Common myeloid progenitor, CD34-positive (primary cell): Measurements from ENCODE around the gene KLHL7. TPM values are rescaled to one million over a fixed set of nuclear protein-coding genes. Genes with fewer than 3 reads are reported as not detected.
A peak's percentile ranks its signal among the peaks of the same experiment; 100 is the strongest.

Source experiments
- CTCF ChIA-PET: fragments of 350-600 bp; sonication (Branson Sonifier 250); formaldehyde crosslinking; loops from one replicate; lab custom pipeline; 2021; ENCODE audit warnings: antibody characterized with exemption; lab: Charles Lee
- POLR2A ChIA-PET: fragments of 350-600 bp; sonication (Branson Sonifier 250); formaldehyde crosslinking; loops from one replicate; lab custom pipeline; 2021; ENCODE audit warnings: antibody characterized with exemption; lab: Charles Lee
- DNase-seq, 3 donors: peaks; one replicate each; pipeline versions ENCODE4 v3.0.0 to v3.0.0-alpha.2; 2013
- H3K27ac ChIP-seq, 2 experiments: 1 replicate in 1 of 2; 2 replicates in 1 of 2; pipeline ENCODE4 v1.7.0; 2013; ENCODE audit warnings: inconsistent platforms in 2 of 2, low read length in 2 of 2, mild to moderate bottlenecking in 2 of 2, low read depth in 1 of 2, moderate library complexity in 1 of 2; ENCODE audit not compliant: severe bottlenecking in 2 of 2, insufficient read depth in 1 of 2, poor library complexity in 1 of 2
- H3K27me3 ChIP-seq, 5 experiments: replicated peaks in 2 of 5; 1 replicate in 3 of 5; 2 replicates in 2 of 5; pipeline versions ENCODE4 v1.6.1 to v1.7.0; 2013; ENCODE audit warnings: low read length in 4 of 5, mild to moderate bottlenecking in 2 of 5, moderate library complexity in 2 of 5, inconsistent platforms in 1 of 5; ENCODE audit not compliant: insufficient read depth in 5 of 5, control insufficient read depth in 4 of 5
- H3K36me3 ChIP-seq, 4 experiments: 1 replicate in 2 of 4; 2 replicates in 2 of 4; pipeline versions ENCODE4 v1.6.1 to v1.7.0; 2013; ENCODE audit warnings: low read length in 3 of 4, control low read depth in 1 of 4, mild to moderate bottlenecking in 1 of 4; ENCODE audit not compliant: control insufficient read depth in 4 of 4, insufficient read depth in 4 of 4
- H3K4me1 ChIP-seq, 4 experiments: 1 replicate in 3 of 4; 2 replicates in 1 of 4; pipeline versions ENCODE4 v1.6.1 to v1.7.1; 2013; ENCODE audit warnings: low read length in 3 of 4, mild to moderate bottlenecking in 3 of 4, control low read depth in 1 of 4, inconsistent platforms in 1 of 4, moderate library complexity in 1 of 4; ENCODE audit not compliant: control insufficient read depth in 4 of 4, insufficient read depth in 4 of 4; ENCODE audit errors: control extremely low read depth in 1 of 4
- H3K4me3 ChIP-seq, 7 experiments: 1 replicate in 4 of 7; 2 replicates in 3 of 7; pipeline versions ENCODE4 v1.5.1 to v1.7.0; 2013; ENCODE audit warnings: mild to moderate bottlenecking in 7 of 7, low read length in 6 of 7, moderate library complexity in 6 of 7, inconsistent platforms in 2 of 7, low read depth in 2 of 7, control low read depth in 1 of 7; ENCODE audit not compliant: insufficient read depth in 4 of 7, control insufficient read depth in 1 of 7; ENCODE audit errors: extremely low read depth in 1 of 7
- H3K9me3 ChIP-seq, 5 experiments: 1 replicate in 4 of 5; 2 replicates in 1 of 5; pipeline versions ENCODE4 v1.6.1 to v1.7.1; 2013; ENCODE audit warnings: low read length in 4 of 5, mild to moderate bottlenecking in 2 of 5, inconsistent platforms in 1 of 5, low read depth in 1 of 5, moderate library complexity in 1 of 5; ENCODE audit not compliant: control insufficient read depth in 4 of 5, insufficient read depth in 2 of 5; ENCODE audit errors: control extremely low read depth in 1 of 5
- WGBS: methylation state at CpG from one replicate; pipeline ENCODE4 v1.1.5; 2013; ENCODE audit not compliant: insufficient coverage; 5-methylcytosine and 5-hydroxymethylcytosine counted together
- polyA plus RNA-seq: library from polyadenylated mRNA; unstranded; fragments of 120-200 nt; gene quantifications from one replicate; pipeline ENCODE4 v1.2.1, GENCODE V29; 2013

The KLHL7 gene
- polyA plus RNA-seq, result 24.7 TPM

DNA sequence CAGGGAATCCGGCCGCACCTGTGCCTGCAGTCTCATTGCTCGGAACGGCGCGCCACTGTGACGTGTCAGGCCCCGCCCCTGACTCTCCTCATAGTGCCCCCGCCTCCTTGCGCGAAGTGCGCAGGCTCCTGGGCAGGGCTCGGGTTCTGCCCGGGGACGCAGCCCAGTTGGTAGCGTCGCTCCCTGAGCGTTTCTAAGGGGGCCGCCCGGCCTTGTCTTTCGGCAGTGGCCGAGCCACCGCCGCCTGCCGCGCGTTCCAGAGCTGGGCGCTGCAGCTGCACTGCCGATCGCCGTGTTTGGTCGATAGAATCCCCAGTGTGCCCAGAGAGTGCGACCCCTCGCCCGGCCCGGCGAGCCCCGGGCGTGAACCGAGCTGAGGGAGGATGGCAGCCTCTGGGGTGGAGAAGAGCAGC, at the start of gene KLHL7:
Gene KLHL7, plus strand, starts transcription at position 142 of the 413 bp plus-strand sequence. Its CDS starts 242 bp downstream, at position 384.
- CTCF ChIA-PET, result interaction anchor here (0.7 to 2.2 kb wide), 4 partner anchors 8 to 78 kb away, joined by 3 to 6 read pairs (median 4); no protein-coding TSS in a partner anchor

DNA sequence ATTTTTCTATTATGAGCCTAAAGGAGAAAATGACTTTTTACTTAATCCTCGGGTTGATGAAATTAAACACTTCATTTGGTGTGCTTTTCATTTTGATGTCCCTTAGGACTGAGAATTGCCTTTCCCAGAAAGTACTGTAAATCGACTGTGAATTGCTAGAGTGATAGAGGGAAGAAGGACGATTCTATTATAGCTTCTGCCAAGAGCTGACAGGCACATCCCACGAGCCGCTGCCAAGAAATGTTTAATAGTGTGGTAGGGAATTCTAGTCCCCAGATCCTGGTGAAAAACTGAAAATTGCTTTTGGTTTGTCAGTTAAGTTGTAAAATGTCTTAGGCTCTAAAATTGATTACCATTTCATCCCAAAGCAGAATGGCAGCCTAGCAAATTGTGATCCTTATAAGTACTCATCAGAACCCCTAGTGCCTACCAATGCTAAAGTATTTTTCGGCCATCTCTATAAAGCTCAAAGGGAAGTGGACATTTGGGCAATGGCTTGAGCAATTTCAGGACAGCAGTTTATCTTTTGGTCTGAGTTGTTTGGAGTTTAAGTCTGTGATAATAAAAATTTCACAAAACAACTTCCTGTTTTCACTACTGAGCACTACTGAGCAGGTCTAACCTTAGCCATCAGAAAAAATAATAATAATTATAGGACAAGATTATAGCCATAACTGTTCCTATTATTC, 47.0 kb upstream of the KLHL7 start:
- Histone ChIP-seq H3K4me3 (no peak overlapping the region), H3K4me1 (no peaks in the 10 kb centered on the region), H3K36me3 (no peaks in the 10 kb centered on the region), H3K9me3 (no peaks in the 10 kb centered on the region), H3K27ac (no peak overlapping the region), H3K27me3 (no peaks in the 10 kb centered on the region)
- POLR2A ChIA-PET, result no interaction called here
- no peak for DNase-seq
- WGBS, result 93% methylated on average over 4 of the region's 6 CpGs
- CTCF ChIA-PET, result interaction anchor here (0.7 to 1.2 kb wide), 3 partner anchors 38 to 498 kb away, joined by 3 read pairs; no protein-coding TSS in a partner anchor

More for the DNA sequence above, at the start of gene KLHL7:
- Histone ChIP-seq H3K9me3 (peaks cover 0 to 8% (median 0%) of the 10 kb centered on the region in 5 experiments), H3K4me3 (peak within 1 kb of the TSS; percentile 82 to 99 (median 94)), H3K36me3 (no peaks in the 10 kb centered on the region), H3K27ac (peak within 1 kb of the TSS; percentile 85 to 92), H3K27me3 (no peaks in the 10 kb centered on the region), H3K4me1 (peaks cover 14 to 24% (median 17%) of the 10 kb centered on the region in 4 experiments)
- WGBS, result under 1% methylated on average over 40 of the region's 40 CpGs
- peak; percentile 94 to 97 (median 96) for DNase-seq
- POLR2A ChIA-PET, result interaction anchor here (0.7 kb wide), 2 partner anchors 58 to 517 kb away, joined by 3 read pairs; no protein-coding TSS in a partner anchor

DNA sequence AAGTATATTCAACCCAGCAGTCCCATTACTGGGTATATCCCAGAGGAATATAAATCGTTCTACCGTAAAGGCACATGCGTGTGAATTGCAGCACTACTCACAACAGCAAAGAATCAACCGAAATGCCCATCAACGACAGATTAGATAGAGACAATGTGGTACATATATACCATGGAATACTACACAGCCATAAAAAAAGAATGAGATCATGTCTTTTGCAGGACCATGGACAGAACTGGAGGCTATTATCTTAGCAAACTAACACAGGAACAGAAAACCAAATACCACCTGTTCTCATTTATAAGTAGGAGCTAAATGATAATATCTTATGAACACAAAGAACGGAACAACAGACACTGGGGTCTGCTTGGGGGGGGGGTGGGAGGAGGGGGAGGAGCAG, 44.3 kb upstream of the KLHL7 start:
- H3K4me1 ChIP-seq, result no peaks in the 10 kb centered on the region
- no peaks in the 10 kb centered on the region for H3K27me3 ChIP-seq
- CTCF ChIA-PET, result no interaction called here
- WGBS, result 100% methylated on average over 3 of the region's 6 CpGs
- H3K27ac ChIP-seq, result no peak overlapping the region
- no peak overlapping the region for H3K4me3 ChIP-seq
- H3K9me3 ChIP-seq, result no peaks in the 10 kb centered on the region
- POLR2A ChIA-PET, result no interaction called here
- no peaks in the 10 kb centered on the region for H3K36me3 ChIP-seq
- DNase-seq, result no peak

DNA sequence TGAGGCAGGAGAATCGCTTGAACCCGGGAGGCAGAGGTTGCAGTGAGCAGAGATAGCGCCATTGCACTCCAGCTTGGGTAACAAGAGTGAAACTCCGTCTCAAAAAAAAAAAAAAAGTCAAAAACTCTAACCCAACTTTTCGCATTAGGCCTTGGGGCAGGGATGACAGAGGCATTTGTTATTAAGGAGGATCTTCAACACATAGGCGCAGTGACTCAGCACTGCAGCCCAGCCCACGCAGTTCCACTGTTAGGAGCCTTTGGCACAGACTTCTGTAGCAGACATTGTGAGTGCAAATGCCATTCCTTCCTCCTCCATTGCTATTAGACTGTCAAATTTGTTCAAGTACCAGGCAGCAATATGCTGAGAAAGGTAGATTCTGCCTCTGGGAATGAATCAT, 43.1 kb upstream of the KLHL7 start:
- POLR2A ChIA-PET, result no interaction called here
- H3K36me3 ChIP-seq, result no peaks in the 10 kb centered on the region
- no peak overlapping the region for H3K4me3 ChIP-seq
- no peak overlapping the region for H3K27ac ChIP-seq
- H3K4me1 ChIP-seq, result no peaks in the 10 kb centered on the region
- no peak for DNase-seq
- 90% methylated on average over 5 of the region's 7 CpGs for WGBS
- H3K27me3 ChIP-seq, result no peaks in the 10 kb centered on the region
- no peaks in the 10 kb centered on the region for H3K9me3 ChIP-seq
- CTCF ChIA-PET, result no interaction called here

DNA sequence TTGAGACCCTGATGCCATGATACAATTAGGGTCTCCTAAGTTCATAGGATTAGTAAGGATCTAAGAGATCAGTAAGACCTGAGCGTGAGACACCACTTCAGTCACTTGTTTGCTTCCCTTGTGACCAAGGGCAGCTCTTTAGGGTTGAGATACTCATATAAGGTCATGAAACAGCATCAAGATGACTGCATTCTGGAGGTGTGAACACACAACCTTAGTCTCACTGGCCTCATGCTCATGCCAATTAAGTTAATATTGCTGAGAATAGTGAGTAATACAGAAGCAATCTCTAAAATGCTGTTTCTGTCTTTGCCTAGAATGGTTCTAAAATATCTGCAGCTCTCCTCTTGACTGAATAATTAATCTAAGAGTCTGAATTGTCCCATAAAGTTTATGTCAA, 39.6 kb upstream of the KLHL7 start:
- no peak overlapping the region for H3K4me3 ChIP-seq
- no peaks in the 10 kb centered on the region for H3K4me1 ChIP-seq
- ChIA-PET POLR2A (no interaction called here), CTCF (interaction anchor here (1.0 kb wide), 1 partner anchor 10 kb away, joined by 3 read pairs; no protein-coding TSS in a partner anchor)
- H3K27ac ChIP-seq, result no peak overlapping the region
- H3K27me3 ChIP-seq, result no peaks in the 10 kb centered on the region
- DNase-seq, result no peak
- H3K36me3 ChIP-seq, result no peaks in the 10 kb centered on the region
- 100% methylated on average over 1 of the region's 1 CpG for WGBS
- H3K9me3 ChIP-seq, result no peaks in the 10 kb centered on the region

GRCh38 chr7:23067271-23067670, 38.3 kb upstream of the KLHL7 start:
- ChIA-PET CTCF (no interaction called here), POLR2A (interaction anchor here (0.6 kb wide), 1 partner anchor 106 kb away, joined by 3 read pairs; no protein-coding TSS in a partner anchor)
- Histone ChIP-seq H3K27me3 (no peaks in the 10 kb centered on the region), H3K9me3 (no peaks in the 10 kb centered on the region), H3K36me3 (no peaks in the 10 kb centered on the region), H3K4me1 (no peaks in the 10 kb centered on the region), H3K27ac (no peak overlapping the region), H3K4me3 (no peak overlapping the region)
- no peak for DNase-seq
- no CpG with 5 or more reads among the region's 1 CpG for WGBS

GRCh38 chr7:23072048-23072447, 33.5 kb upstream of the KLHL7 start:
- Histone ChIP-seq H3K27ac (no peak overlapping the region), H3K4me3 (no peak overlapping the region), H3K9me3 (no peaks in the 10 kb centered on the region), H3K27me3 (no peaks in the 10 kb centered on the region), H3K4me1 (peaks cover 0 to 2% (median 0%) of the 10 kb centered on the region in 4 experiments), H3K36me3 (no peaks in the 10 kb centered on the region)
- peak in 1 of 3 donors; percentile 4 for DNase-seq
- ChIA-PET CTCF (no interaction called here), POLR2A (no interaction called here)
